Parathyroid adenoma (tissue), 2 donors: ENCODE measurements around the gene TP73.

ENCODE experiments used
- H2AFZ ChIP-seq: fragments of 300-600 bp; sonication (generic); one replicate; pipeline ENCODE4 v1.7.0; 2017; ENCODE audit warnings: antibody characterized with exemption, mild to moderate bottlenecking
- H3K27ac ChIP-seq: fragments of 300-600 bp; sonication (generic); one replicate; pipeline ENCODE4 v1.7.0; 2017
- H3K27me3 ChIP-seq: fragments of 300-600 bp; sonication (generic); one replicate; pipeline ENCODE4 v1.7.0; 2017; ENCODE audit warnings: low read length; ENCODE audit not compliant: control insufficient read depth, insufficient read depth
- H3K36me3 ChIP-seq: fragments of 300-600 bp; sonication (generic); one replicate; pipeline ENCODE4 v1.7.0; 2017; ENCODE audit warnings: low read length; ENCODE audit not compliant: control insufficient read depth, insufficient read depth
- H3K4me1 ChIP-seq: fragments of 300-600 bp; sonication (generic); one replicate; pipeline ENCODE4 v1.7.0; 2017; ENCODE audit warnings: control low read depth
- H3K4me2 ChIP-seq: fragments of 300-600 bp; sonication (generic); one replicate; pipeline ENCODE4 v1.7.0; 2017; ENCODE audit warnings: low read length
- H3K4me3 ChIP-seq: fragments of 300-600 bp; sonication (generic); one replicate; pipeline ENCODE4 v1.7.0; 2017; ENCODE audit warnings: low read depth, low read length
- H3K79me2 ChIP-seq: fragments of 300-600 bp; sonication (generic); one replicate; pipeline ENCODE4 v1.7.0; 2017; ENCODE audit warnings: control low read depth
- H3K9ac ChIP-seq: fragments of 300-600 bp; sonication (generic); one replicate; pipeline ENCODE4 v1.7.0; 2017; ENCODE audit warnings: mild to moderate bottlenecking
- H3K9me3 ChIP-seq: fragments of 300-600 bp; sonication (generic); one replicate; pipeline ENCODE4 v1.7.0; 2017; ENCODE audit warnings: low read length; ENCODE audit not compliant: control insufficient read depth
- CTCF ChIP-seq: fragments of 300-600 bp; sonication (generic); IDR thresholded peaks from one replicate; pipeline ENCODE4 v1.7.0; 2017; ENCODE audit warnings: antibody characterized with exemption, mild to moderate bottlenecking
- donor health status: primary hyperparathyroidism.

The TP73 gene

DNA sequence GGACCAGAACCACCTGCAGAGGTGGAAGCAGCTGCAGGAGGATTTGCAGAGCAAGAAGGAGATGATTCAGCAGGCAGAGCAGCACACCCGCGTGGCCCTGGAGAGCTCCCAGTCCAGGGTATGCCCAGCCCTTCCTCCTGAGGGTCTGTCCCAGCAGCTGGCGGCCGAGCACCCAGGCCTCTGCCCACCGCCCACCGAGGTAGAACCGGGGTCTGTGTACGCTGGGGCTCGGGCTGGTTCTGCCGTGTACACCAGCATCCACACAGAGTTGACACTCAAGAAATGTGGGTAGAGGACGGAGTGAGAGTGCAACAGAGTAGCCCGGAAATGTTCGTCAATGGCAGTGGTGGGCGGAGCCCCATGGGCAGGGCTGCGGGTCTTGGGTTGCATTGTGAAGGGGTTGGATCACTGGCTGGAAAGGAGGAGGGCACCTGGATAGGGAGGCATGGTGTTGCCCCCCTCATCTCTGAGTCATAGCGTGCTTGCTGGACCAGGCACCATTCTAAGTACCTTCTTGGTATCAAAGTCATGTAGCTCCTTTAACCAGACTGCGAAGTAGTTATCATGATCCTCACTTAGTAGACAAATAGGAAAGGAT lies 115.1 kb downstream of the TP73 start:
- H3K36me3 ChIP-seq, result no peaks in the 10 kb centered on the region
- H3K4me2 ChIP-seq, result no peak overlapping the region
- no peaks in the 10 kb centered on the region for H3K79me2 ChIP-seq
- H3K9ac ChIP-seq, result no peak overlapping the region
- H3K27me3 ChIP-seq, result no peaks in the 10 kb centered on the region
- no peaks in the 10 kb centered on the region for H3K4me1 ChIP-seq
- H3K9me3 ChIP-seq, result no peaks in the 10 kb centered on the region
- H3K27ac ChIP-seq, result no peak overlapping the region
- H3K4me3 ChIP-seq, result no peak overlapping the region
- H2AFZ ChIP-seq, result no peak overlapping the region
- no peak for TF ChIP-seq CTCF

- Histone ChIP-seq H3K4me2 (no peak overlapping the region), H3K4me3 (no peak overlapping the region), H3K9me3 (no peaks in the 10 kb centered on the region), H3K27ac (no peak overlapping the region), H3K9ac (no peak overlapping the region), H3K36me3 (no peaks in the 10 kb centered on the region), H2AFZ (no peak overlapping the region), H3K79me2 (no peaks in the 10 kb centered on the region), H3K4me1 (no peaks in the 10 kb centered on the region), H3K27me3 (no peaks in the 10 kb centered on the region)
- TF ChIP-seq CTCF, result no peak
These were observed 116.6 kb downstream of the TP73 start for GRCh38 chr1:3768811-3769390.

GRCh38 chr1:3770047-3770765 lies 117.9 kb downstream of the TP73 start:
- no peak overlapping the region for H3K4me3 ChIP-seq
- no peaks in the 10 kb centered on the region for H3K4me1 ChIP-seq
- H3K27me3 ChIP-seq, result no peaks in the 10 kb centered on the region
- H3K4me2 ChIP-seq, result no peak overlapping the region
- TF ChIP-seq CTCF, result no peak
- H3K27ac ChIP-seq, result no peak overlapping the region
- H3K9me3 ChIP-seq, result no peaks in the 10 kb centered on the region
- H3K79me2 ChIP-seq, result no peaks in the 10 kb centered on the region
- H3K9ac ChIP-seq, result no peak overlapping the region
- H2AFZ ChIP-seq, result no peak overlapping the region
- no peaks in the 10 kb centered on the region for H3K36me3 ChIP-seq

DNA sequence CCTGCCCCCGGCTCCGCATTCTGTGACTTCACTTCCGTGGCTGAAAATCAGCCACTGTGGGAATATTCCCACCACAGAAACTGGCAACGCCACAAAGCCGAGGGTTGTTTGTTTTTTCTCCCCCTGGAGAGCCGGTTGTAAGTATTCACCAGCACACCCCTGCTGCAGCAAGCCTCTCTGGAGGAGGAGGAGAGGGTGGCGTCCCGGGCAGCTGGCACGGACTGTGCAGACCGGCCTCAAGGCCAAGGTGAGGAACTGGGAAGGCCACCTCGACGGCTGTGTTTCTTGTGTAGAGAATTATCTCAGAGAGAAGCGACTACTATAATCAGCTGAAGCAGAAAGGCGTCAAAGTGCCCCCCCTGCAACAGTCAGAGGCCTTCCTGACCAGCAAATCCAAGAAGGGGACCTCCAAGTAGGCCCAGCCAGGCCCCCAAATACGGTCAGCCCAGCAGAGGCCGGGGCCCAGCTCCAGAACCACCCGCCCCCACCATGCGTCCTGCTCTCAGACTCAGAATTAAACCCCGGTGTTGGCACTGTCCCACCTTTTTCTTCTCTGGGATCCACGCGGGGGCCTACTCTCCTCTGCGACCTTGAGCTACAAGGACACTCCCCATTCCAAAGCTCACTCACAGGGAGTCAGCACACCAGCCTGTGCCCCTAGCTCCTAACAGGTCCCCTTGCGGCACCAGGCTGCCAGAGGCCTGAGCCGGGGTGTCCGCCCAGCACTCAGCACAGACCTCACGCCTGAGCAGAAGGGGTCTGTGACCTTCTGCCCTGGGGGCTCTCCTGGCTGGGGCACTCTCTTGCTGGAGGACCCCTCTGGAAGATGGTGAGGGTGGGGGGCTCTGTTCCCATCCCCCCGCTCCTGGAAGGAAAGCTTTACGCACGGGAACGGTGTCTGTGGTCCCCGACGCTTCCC lies 119.1 kb downstream of the TP73 start:
- Histone ChIP-seq H3K4me3 (peak overlapping the region; percentile 58), H3K4me2 (peak overlapping the region; percentile 71), H3K4me1 (no peaks in the 10 kb centered on the region), H3K9me3 (no peaks in the 10 kb centered on the region), H3K9ac (no peak overlapping the region), H3K27me3 (no peaks in the 10 kb centered on the region), H3K79me2 (no peaks in the 10 kb centered on the region), H2AFZ (peak overlapping the region; percentile 72), H3K36me3 (no peaks in the 10 kb centered on the region), H3K27ac (no peak overlapping the region)
- no peak for TF ChIP-seq CTCF
